Activated naive CD4-positive, alpha-beta T cell treated with anti-CD3 and anti-CD28 coated beads, Interleukin-2, amount 50 U/mL, for 72 hours (primary cell): ENCODE measurements around the gene SEMA4F. TPM values are rescaled to one million over a fixed set of nuclear protein-coding genes. Genes with fewer than 3 reads are reported as not detected.

Experiments
- ATAC-seq, 2 donors: fragments of 150-1000 bp; cut with Tn5 transposase; 2 replicates each; pipeline ENCODE4 v1.10.0; 2021; ENCODE audit warnings: mild to moderate bottlenecking in 2 of 2, moderate library complexity in 2 of 2
- DNase-seq, 2 donors: peaks; one replicate each; pipeline ENCODE4 v3.0.0; 2021 to 2022; ENCODE audit warnings: low spot score in 2 of 2
- H3K27ac Mint-ChIP-seq, 2 donors: one replicate each; pipeline ENCODE4 v1.8.0; 2022; ENCODE audit warnings: mild to moderate bottlenecking in 2 of 2, mixed read lengths in 2 of 2
- H3K36me3 Mint-ChIP-seq, 2 donors: one replicate each; pipeline ENCODE4 v1.8.0; 2022; ENCODE audit warnings: mixed read lengths in 2 of 2
- H3K9me3 Mint-ChIP-seq, 2 donors: one replicate each; pipeline ENCODE4 v1.8.0; 2022; ENCODE audit warnings: mixed read lengths in 2 of 2
- total RNA-seq, 2 donors: library from RNA; stranded (reverse); gene quantifications; one replicate each; pipeline ENCODE4 v1.2.3, GENCODE V29; 2022

Gene SEMA4F
- total RNA-seq, 2 donors from 2014 or later: 4.7 to 4.8 TPM

DNA sequence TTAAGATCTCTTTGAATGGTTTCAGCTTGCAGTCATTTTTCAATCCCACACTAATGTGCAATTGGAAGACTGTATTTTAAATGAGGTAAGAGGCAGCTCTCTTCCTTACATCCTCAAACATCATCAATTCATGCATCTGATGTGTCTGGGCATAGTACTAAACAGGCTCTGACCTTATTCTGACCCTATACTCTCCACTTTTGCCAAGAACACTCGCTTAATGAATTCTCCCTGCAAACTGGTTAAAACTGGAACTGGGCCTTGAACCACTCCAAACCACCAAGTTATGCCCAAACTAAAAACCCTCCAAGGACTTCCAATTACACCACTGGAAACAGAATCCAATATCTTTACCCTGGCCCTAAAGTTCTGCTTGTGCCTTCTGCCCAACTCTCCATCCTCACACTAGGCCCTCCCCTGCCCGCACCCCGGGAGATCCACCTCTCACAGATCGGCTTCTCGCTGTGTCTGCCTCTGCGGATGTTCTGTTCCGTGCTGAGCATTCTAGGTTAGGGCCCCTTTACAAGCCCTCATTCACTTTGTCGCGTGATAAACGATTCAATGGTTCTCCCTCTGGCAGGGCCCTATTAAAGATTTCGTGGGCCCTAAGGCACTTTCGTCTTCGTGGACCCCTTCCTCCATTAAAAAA, 7.1 kb upstream of the SEMA4F start:
- DNase-seq: no peak
- no peaks in the 10 kb centered on the region for H3K9me3 Mint-ChIP-seq
- ATAC-seq: no peak
- no peak overlapping the region for H3K27ac Mint-ChIP-seq
- peaks cover 5 to 6% of the 10 kb centered on the region in 2 donors for H3K36me3 Mint-ChIP-seq

DNA sequence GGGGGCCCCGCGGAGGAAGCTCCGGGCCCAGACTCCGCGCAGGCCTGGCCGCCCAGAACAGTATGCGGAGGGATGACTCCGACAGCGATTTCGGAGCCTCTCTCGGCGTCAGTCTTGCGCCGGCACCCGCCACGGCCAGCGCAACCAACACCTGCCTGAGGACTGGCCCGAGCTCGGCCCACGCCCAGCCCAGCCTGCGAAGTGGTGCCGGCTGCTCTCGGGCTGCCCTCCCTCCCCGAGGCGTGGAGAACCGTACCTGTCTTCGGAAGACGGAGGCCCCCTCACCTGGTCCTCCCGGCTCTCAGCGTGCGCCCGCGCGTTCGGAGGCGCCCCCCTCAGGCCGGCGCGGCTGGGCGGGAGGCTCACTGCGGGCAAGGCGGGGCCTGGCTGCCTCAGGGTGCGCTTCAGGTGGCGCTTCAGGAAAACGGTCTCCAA, 6.0 kb upstream of the SEMA4F start, which contains the start of gene M1AP:
TSS of gene M1AP (minus strand) at position 322 of the 435 bp plus-strand sequence. CDS start 8,055 bp downstream, outside the sequence.
- peaks cover 0 to 4% of the 10 kb centered on the region in 2 donors for H3K9me3 Mint-ChIP-seq
- H3K27ac Mint-ChIP-seq: no peak within 1 kb of the TSS
- DNase-seq: peak in 1 of 2 donors; percentile 22
- peaks cover 5 to 10% of the 10 kb centered on the region in 2 donors for H3K36me3 Mint-ChIP-seq
- peak; percentile 37 to 66 for ATAC-seq

GRCh38 chr2:74653589-74653984, 460 bp upstream of the SEMA4F start:
- Mint-ChIP-seq H3K27ac (peak overlapping the region in 1 of 2 donors; percentile 25), H3K36me3 (peaks cover 7% of the 10 kb centered on the region in 2 donors), H3K9me3 (peaks cover 0 to 4% of the 10 kb centered on the region in 2 donors)
- ATAC-seq: peak; percentile 23 to 46
- DNase-seq: no peak

GRCh38 chr2:74655579-74655978, 1.5 kb downstream of the SEMA4F start:
- peaks cover 0 to 4% of the 10 kb centered on the region in 2 donors for H3K9me3 Mint-ChIP-seq
- peaks cover 5 to 6% of the 10 kb centered on the region in 2 donors for H3K36me3 Mint-ChIP-seq
- no peak for DNase-seq
- H3K27ac Mint-ChIP-seq: no peak overlapping the region
- no peak for ATAC-seq

DNA sequence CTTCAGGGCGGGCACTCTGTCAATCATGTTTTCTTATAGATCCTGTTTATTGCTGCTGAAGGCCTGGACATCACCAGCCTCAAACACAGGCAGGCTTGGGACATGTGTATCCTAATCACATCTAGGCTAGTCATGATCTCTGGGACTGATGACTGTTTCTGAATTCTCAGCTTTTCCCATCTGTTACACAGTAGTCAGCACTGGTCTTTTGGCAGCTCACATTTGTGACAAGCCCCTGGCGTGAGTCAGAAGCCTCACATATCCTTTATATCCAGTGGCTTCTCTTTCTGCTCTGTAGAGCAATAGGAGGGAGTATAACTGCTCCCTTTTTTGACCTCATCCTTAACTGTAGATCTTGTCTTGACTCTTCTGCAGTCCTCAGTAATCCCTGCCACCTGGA, 4.5 kb downstream of the SEMA4F start:
- H3K9me3 Mint-ChIP-seq: no peaks in the 10 kb centered on the region
- H3K27ac Mint-ChIP-seq: peak overlapping the region in 1 of 2 donors; percentile 32
- DNase-seq (no peak), ATAC-seq (no peak)
- H3K36me3 Mint-ChIP-seq: peaks cover 0 to 6% of the 10 kb centered on the region in 2 donors

GRCh38 chr2:74659462-74659861, 5.4 kb downstream of the SEMA4F start:
- H3K9me3 Mint-ChIP-seq: no peaks in the 10 kb centered on the region
- ATAC-seq: no peak

DNA sequence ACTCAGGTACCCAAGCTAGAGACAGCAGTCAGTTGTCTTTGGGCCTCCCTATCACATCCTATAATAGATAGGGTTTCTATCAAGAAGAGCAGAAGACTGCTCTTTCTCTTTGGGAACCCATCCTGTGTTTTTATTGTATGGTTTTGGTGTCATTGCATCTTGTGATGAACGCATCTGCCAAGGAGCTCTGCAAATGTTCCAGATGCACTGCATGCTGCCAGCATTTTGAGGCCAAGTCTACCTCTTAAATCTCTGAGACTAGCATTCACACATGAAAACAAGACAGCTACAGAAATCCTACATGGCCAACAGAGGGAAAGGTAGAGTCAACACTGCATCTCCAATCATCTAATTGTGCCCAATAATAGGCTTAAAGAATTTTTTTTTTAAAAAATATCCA, 14.0 kb downstream of the SEMA4F start:
- DNase-seq (no peak), ATAC-seq (no peak)
- H3K36me3 Mint-ChIP-seq: no peaks in the 10 kb centered on the region
- peak overlapping the region in 1 of 2 donors; percentile 51 for H3K27ac Mint-ChIP-seq
- no peaks in the 10 kb centered on the region for H3K9me3 Mint-ChIP-seq

More at GRCh38 chr2:74659462-74659861, 5.4 kb downstream of the SEMA4F start:
- peaks cover 0 to 6% of the 10 kb centered on the region in 2 donors for H3K36me3 Mint-ChIP-seq
- DNase-seq: no peak
- H3K27ac Mint-ChIP-seq: no peak overlapping the region

- ATAC-seq: no peak
- no peaks in the 10 kb centered on the region for H3K9me3 Mint-ChIP-seq
- H3K36me3 Mint-ChIP-seq: no peaks in the 10 kb centered on the region
- no peak overlapping the region for H3K27ac Mint-ChIP-seq
- no peak for DNase-seq
Observed at GRCh38 chr2:74670263-74670662, 16.2 kb downstream of the SEMA4F start.

- Mint-ChIP-seq H3K9me3 (no peaks in the 10 kb centered on the region), H3K27ac (no peak overlapping the region), H3K36me3 (peaks cover 0 to 5% of the 10 kb centered on the region in 2 donors)
- ATAC-seq (no peak), DNase-seq (no peak)
Observed at GRCh38 chr2:74671479-74671878, 17.4 kb downstream of the SEMA4F start.

GRCh38 chr2:74673826-74674528, 19.9 kb downstream of the SEMA4F start:
- DNase-seq (no peak), ATAC-seq (no peak)
- Mint-ChIP-seq H3K36me3 (peaks cover 0 to 7% of the 10 kb centered on the region in 2 donors), H3K27ac (no peak overlapping the region), H3K9me3 (no peaks in the 10 kb centered on the region)

- Mint-ChIP-seq H3K9me3 (no peaks in the 10 kb centered on the region), H3K36me3 (peaks cover 0 to 7% of the 10 kb centered on the region in 2 donors), H3K27ac (no peak overlapping the region)
- ATAC-seq (no peak), DNase-seq (no peak)
Observed at GRCh38 chr2:74675090-74675489, 21.0 kb downstream of the SEMA4F start.

- no peak for DNase-seq
- no peak for ATAC-seq
- Mint-ChIP-seq H3K27ac (no peak overlapping the region), H3K9me3 (no peaks in the 10 kb centered on the region), H3K36me3 (peaks cover 0 to 7% of the 10 kb centered on the region in 2 donors)
Observed at GRCh38 chr2:74676331-74676730, 22.3 kb downstream of the SEMA4F start.

DNA sequence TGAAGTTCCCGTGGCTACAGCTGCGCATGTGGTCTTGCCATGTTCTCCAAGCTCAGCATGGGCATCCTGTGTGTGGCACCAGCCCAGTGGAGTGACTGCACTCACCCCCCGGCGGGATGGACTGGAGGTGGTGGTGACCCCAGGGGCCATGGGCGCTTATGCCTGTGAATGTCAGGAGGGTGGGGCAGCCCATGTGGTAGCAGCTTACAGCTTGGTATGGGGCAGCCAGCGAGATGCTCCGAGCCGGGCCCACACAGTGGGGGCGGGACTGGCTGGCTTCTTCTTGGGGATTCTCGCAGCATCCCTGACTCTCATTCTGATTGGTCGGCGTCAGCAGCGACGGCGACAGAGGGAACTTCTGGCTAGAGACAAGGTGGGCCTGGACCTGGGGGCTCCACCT, 25.6 kb downstream of the SEMA4F start:
- no peak overlapping the region for H3K27ac Mint-ChIP-seq
- DNase-seq (no peak), ATAC-seq (no peak)
- peaks cover 0 to 7% of the 10 kb centered on the region in 2 donors for H3K36me3 Mint-ChIP-seq
- no peaks in the 10 kb centered on the region for H3K9me3 Mint-ChIP-seq

- Mint-ChIP-seq H3K36me3 (no peaks in the 10 kb centered on the region), H3K9me3 (no peaks in the 10 kb centered on the region), H3K27ac (peak overlapping the region in 1 of 2 donors; percentile 13)
- no peak for DNase-seq
- no peak for ATAC-seq
Observed at GRCh38 chr2:74682501-74682900, 28.5 kb downstream of the SEMA4F start.

DNA sequence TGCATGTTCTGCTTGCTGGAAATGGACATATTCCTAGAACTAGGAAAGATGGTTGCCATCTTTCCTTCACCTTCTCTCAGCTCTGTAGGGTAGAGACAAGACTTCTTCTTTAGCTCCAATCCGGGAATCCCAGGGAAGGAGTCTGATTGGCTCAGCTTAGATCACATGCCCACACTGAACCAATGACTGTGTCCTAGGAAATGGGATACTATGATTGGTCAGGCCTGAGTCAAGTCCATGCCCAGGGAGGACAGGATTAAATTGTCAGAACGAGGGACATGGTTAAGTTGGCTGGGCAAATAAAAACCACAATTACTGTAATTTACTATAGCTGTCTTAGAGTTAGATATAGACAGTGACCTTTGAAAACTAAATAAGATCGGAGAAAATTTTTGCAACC, 31.4 kb downstream of the SEMA4F start:
- ATAC-seq (no peak), DNase-seq (no peak)
- no peaks in the 10 kb centered on the region for H3K9me3 Mint-ChIP-seq
- H3K36me3 Mint-ChIP-seq: no peaks in the 10 kb centered on the region
- H3K27ac Mint-ChIP-seq: no peak overlapping the region

DNA sequence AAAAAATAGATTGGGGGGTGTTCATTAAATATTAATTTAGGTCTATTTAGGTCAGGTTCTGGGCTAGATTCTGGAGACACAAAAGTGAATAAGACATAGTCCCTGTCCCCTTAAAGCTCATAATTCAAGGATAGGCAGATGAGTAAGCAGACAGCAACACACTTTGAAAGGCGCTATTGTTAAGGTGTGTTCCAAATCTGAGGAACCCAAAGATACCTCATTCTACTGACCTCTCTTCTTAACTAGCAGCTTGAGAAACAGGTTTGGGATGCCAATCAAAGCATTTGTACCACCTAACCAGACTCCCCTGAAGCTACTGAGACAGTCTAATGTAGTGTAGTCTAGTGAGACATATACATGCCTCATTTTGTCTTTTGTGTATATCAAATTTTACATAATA, 34.8 kb downstream of the SEMA4F start:
- H3K27ac Mint-ChIP-seq: no peak overlapping the region
- H3K36me3 Mint-ChIP-seq: no peaks in the 10 kb centered on the region
- no peak for DNase-seq
- no peak for ATAC-seq
- no peaks in the 10 kb centered on the region for H3K9me3 Mint-ChIP-seq

DNA sequence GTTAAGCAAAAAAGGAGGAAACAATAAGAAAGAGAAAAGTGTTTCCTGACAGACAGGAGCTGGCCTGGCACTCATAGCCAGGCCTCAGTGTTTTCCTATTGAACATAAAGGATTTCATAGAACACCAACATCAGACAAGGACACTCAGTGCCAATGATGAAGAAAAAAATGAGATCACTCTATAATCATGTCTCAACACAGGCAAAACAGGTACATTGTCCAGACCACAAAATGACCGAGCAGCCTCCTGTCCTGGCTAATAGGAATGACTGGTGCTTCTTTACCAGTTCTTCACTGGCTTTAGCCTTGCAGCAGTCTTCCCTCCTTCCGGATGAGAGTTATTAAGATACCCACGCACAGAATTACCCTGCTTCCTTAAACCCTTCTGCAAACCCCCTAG, 35.6 kb downstream of the SEMA4F start:
- Mint-ChIP-seq H3K27ac (no peak overlapping the region), H3K36me3 (no peaks in the 10 kb centered on the region), H3K9me3 (no peaks in the 10 kb centered on the region)
- ATAC-seq (no peak), DNase-seq (no peak)
